RWPE1 (cell line): Measurements from ENCODE around the gene RPS27.

ENCODE experiments used
- CTCF ChIA-PET: fragments of 350-600 bp; sonication (Branson Sonifier 250); formaldehyde crosslinking; extraction: SDS; loops from one replicate; lab custom pipeline; 2021; lab: Yijun Ruan, JAX
- POLR2A ChIA-PET: fragments of 400-600 bp; formaldehyde crosslinking; extraction: SDS; loops from one replicate; lab custom pipeline; 2020; ENCODE audit warnings: antibody characterized with exemption; ENCODE audit not compliant: low non-redundant PET; lab: Yijun Ruan, JAX
- DNase-seq: peaks from one replicate; pipeline ENCODE4 v3.0.0; 2012; ENCODE audit warnings: low spot score
- H3K27ac ChIP-seq: fragments of 450-650 bp; 2 replicates; pipeline ENCODE4 v1.5.1; 2017
- CTCF ChIP-seq: fragments of 450-650 bp; conservative IDR thresholded peaks from 2 replicates; pipeline ENCODE4 v1.5.1; 2017; ENCODE audit warnings: low read depth, mild to moderate bottlenecking

RPS27 gene

DNA sequence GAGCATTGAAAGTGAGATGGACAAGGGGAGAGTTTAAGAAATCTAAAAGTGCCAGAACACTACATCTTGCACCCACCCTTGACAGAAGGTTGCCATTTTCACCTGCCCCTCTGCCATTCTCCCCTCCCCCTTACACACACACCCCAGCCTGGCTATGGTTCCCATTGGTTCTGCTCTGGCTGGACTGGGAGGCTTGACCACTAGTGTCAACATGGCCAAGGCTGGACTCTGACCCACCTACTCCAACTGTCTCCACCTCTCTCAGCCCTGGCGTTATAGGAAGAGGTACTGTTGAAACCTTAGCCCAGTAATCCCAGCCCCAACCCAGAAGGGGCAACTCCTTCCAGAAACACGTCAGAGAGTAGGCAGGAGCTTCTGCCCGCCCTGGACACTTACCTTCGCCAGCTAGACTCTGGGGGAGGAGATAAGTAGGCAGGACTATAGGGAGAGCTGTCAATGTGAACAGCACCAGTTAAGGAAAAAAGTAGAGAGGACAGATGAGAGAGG lies 36.6 kb upstream of the RPS27 start:
- H3K27ac ChIP-seq = no peak overlapping the region
- no peak for DNase-seq
- CTCF ChIA-PET = no interaction called here
- POLR2A ChIA-PET = no interaction called here
- TF ChIP-seq CTCF = no peak

GRCh38 chr1:153954826-153955225 lies 35.7 kb upstream of the RPS27 start:
- POLR2A ChIA-PET = no interaction called here
- no peak overlapping the region for H3K27ac ChIP-seq
- DNase-seq = no peak
- CTCF ChIA-PET = no interaction called here
- TF ChIP-seq CTCF = no peak

DNA sequence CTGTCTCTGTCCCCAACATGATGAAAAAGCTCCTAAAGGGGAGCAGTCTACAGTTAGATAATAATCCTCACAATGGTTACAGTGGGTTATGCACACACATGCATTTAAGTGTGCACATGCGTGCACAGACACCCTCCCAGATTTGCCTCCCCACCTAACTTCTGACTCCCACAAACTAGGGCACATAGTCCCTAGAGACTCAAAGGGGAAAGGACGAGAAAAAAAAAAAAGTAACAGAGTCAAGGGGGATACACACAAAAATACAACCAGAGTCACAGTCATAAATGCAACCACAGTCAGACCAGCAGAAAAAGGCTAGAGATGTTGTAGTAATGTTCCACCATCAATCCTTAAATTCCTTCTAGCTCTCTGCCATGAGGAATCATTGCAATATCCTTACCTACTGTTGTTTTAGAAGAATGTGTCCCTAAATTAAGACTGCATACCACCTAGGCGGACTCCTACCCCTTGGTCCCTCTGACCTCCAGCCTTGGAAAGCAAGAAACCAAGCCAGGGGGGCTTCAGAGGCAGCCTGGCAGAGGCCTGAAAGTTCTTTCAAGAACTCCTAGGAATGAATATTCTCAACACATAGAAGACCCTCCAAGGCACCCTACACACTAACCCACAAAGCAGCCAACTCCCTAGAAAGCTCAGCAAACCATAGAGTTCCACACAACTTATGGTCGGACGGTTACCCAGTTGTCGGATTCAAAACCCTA lies 33.4 kb upstream of the RPS27 start:
- POLR2A ChIA-PET = no interaction called here
- H3K27ac ChIP-seq = peak overlapping the region; percentile 90
- CTCF ChIA-PET = interaction anchor here (0.7 to 1.9 kb wide), 2 partner anchors 10 to 33 kb away, joined by 4 to 7 read pairs; partner anchors contain the start of gene DENND4B
- TF ChIP-seq CTCF = no peak
- no peak for DNase-seq

- no peak for DNase-seq
- POLR2A ChIA-PET = no interaction called here
- TF ChIP-seq CTCF = no peak
- peak overlapping the region; percentile 90 for H3K27ac ChIP-seq
- CTCF ChIA-PET = interaction anchor here (0.7 to 1.9 kb wide), 2 partner anchors 11 to 34 kb away, joined by 4 to 7 read pairs; partner anchors contain the start of gene DENND4B
Measured at GRCh38 chr1:153957744-153958110, 32.8 kb upstream of the RPS27 start.

DNA sequence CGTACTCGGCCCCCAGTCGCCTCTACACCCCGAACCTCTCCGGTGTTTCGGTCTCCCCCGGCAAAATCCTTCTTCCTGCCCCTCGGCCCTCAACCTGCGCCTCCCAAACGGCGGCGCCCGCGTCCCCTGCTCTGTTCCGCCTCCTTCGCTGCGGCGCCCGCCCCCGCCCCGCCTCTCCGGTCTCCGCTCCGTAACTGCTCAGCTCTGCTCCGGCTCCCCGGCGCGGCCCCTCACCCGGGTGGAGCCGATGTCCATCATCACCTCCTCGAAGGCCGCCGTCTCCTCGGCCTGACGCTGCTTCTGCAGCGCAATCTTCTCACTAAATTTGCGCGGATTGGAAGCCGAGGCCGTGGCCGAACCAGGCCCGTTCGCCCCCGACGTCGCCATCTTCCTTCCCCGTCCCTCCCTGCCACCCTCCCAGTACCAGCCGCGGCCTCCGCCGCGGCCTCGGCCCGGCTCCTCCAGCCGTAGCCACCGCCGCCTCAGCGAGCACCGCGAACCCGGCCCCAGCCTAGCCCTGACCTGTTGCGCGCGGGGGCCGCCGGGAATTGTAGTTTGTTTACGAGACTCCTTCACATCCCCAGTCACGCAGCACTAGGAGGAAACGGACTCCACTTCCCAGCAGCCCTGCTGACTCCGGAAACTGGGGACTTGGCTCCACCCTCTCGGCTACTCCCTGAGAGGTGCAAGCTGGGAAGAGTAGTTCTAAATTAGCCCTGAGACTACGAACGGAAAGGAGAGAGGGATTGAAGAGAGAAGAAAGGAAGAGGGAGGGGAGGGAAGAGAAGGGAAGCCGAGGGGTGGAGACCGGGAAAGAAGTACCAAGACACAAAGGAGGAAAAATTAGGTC lies 32.2 kb upstream of the RPS27 start, which contains the start of gene CRTC2:
Gene CRTC2, minus strand, starts transcription at position 502 of the 850 bp plus-strand sequence. Its CDS starts 115 bp downstream, at position 387.
- DNase-seq = peak; percentile 97
- CTCF ChIA-PET = interaction anchor here (0.5 to 1.9 kb wide), 5 partner anchors 9 to 216 kb away, joined by 4 to 8 read pairs (median 5); partner anchors contain the start of gene DENND4B
- peak within 1 kb of the TSS; percentile 90 for H3K27ac ChIP-seq
- POLR2A ChIA-PET = no interaction called here
- no peak for TF ChIP-seq CTCF

DNA sequence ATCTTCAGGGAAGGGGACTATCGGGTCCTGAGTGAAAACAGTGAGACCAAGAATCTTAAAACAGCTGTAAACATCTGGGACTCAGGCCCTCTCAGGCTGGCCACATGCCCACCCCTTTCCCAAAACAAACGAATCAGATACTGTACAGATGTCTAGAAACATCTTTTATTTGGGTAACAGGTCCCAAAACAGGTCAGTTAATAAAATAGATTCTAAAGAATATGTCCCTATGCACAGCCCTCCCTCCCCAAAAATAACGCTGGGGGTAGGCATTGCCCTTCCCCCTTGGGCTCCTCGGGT lies 31.7 kb upstream of the RPS27 start:
- DNase-seq = no peak
- TF ChIP-seq CTCF = no peak
- H3K27ac ChIP-seq = peak overlapping the region; percentile 90
- ChIA-PET POLR2A (no interaction called here), CTCF (interaction anchor here (0.5 to 1.0 kb wide), 4 partner anchors 8 to 216 kb away, joined by 4 to 8 read pairs (median 4); partner anchors contain the start of gene DENND4B)
